Cortex of kidney (tissue), 1 donor: ENCODE results near the gene UGT1A1.

ENCODE experiments used
- DNase-seq: peaks from one replicate; lab custom pipeline; 2025; lab: John Stamatoyannopoulos, UW

Gene UGT1A1

DNA sequence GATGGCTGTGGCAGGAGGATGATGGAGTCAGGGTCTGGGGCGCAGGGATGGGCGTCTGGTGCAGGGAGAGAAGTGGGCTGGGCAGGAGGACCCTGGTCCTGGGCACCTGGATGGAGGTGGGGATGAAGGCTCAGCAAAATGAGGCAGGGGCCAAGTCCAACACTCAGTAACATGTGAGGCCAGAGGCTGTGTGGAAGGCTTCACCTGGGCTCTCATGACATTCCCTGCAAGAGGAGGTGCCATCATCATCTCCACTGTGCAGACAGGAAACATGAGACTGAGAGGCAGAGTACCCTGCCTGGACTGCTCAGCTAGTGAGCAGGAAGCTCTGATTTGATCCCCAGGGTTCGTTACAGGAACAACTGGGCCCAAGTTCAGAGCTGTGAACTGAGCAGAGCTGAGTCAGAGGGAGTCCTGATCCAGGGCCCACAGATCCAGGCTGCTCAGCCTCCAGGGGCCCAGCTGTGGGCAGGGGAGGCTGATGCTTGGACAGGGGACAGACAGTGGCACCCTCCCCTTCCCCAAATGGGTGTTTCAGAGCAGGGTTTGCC lies 57.4 kb downstream of the UGT1A1 start:
- no peak for DNase-seq

DNA sequence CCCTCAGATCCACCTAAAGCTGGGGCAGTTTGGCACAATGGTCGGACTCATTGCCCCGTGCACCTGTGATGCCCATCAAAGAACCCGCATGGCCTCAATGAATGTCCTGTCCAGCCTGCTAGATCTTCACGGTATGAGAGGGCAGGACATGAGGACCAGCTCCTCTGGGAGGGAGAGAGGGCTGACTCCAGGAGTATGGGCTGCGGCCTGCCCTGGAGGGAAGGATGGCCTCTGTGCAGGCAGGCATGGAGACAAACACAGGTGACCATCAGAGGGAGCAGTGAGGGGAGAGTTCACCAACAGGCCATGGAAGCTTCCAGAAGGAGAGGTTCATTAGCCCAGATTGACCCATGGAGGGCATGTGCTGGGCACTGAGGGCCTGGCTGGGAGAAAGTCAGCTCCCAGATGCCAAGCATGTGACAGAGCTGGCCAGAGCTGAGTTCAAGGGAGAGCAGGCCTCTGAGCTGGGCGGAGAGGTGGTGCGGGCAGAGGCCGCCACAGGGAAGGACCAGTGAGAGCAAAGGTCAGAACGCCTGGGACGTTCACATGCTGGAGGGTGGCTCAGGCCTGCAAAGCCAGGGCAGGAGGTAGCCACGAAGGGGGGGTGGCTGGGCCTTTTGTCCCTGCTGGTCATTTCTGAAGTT lies 58.0 kb downstream of the UGT1A1 start:
- no peak for DNase-seq

DNA sequence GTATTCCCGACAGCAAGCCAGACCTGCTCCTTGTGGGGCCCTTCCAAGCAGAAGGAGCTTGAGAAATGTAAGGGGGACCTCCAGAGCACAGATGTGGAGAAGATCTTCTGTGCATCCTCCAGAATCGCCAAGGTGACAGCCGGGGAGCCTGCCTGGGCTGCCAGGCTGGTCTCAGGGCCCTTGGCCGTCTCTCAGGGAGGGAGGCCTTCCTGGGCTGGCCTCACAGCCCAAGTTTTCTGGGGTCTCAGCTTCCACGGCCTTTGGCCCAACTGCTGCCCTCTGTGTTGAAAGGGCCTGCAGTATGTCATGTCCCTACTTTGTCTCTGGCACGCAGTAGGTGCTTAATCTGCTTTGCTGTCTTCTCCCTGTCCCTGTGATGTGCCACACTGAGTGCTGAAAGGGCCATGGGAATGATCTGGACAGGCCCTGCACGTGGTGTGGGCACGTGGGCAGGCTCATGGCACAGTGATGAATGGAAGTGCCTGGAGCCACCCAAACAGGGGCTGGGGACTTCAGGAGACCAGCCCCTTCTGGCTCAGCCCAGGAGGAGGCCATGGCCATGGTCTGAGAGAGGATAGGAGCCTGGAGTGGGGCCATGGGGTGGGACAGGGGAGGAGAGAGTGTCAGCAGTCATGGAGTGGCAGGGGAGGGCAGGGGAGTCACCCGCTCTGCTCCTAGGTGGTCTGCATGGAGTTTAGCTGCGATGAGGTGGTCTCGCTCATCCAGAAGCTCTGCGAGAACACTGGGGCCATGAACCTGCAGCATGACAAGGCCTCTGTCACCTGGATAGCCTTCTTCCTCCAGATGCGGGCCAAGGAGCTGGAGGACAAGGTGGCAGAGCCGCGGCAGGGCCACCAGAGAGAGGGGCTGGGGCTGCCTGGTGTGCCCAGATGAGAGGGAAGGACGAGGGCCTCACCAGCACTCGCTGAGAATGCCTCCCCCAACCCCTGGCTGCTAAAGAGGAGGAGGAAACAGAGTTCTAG lies 58.9 kb downstream of the UGT1A1 start:
- no peak for DNase-seq

DNA sequence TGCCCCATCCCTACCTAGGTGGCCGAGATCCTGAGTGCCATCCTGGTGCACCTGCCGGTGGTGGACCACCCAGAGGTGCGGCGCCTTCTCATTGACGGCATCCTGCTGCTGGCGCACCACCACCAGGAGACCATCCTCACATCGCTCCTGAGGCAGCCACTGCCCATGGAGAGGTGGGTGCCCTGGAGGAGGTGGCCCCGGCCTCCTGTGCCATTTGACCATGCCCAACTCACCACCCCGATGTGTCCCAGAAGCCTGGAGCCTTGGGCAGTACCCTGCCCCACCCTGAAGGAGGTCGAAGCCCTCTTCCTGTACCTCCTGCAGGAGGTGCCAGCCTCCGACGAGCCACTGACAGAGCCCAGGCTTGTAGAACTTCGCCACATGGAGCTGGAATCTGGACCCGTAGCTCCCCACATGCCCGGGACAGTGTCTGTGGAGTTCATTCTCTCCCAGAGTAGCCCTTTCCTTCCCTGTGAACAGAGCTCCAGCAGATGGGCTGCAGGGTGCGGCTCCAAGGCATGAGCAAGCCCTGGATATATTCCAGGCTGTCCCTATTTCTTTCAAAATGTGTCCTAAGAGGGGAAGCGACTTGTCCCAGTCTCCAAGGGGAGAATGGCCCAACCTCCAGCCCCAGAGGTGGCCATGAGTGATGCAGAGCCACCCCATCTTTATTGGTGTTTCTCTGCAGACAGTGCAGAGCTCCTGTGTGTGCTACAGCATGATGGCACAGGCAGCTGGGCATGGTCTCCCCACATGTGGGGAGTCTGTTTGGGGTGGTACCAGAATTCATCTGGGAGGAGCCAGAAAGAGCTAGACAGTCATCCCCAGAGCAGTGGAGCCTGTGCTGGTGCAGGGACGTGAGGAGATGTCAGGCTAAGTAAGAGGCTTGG lies 60.1 kb downstream of the UGT1A1 start:
- no peak for DNase-seq

DNA sequence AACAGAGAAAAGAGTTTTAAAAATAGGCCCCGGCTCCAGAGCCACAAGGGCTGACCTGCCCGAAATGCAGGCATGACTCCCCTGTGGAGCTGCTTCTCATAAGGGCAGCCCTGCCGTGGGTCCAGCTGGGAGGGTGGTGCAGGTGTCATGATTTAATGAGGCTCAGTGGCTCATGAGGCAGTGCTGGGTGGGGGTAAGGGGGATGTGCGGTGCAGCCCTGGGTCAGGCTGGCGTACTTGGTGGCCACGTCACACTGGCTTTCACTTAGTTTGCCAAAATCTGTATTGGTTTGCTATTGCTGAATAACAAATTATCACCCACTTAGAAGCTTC lies 60.7 kb downstream of the UGT1A1 start:
- DNase-seq = no peak

DNA sequence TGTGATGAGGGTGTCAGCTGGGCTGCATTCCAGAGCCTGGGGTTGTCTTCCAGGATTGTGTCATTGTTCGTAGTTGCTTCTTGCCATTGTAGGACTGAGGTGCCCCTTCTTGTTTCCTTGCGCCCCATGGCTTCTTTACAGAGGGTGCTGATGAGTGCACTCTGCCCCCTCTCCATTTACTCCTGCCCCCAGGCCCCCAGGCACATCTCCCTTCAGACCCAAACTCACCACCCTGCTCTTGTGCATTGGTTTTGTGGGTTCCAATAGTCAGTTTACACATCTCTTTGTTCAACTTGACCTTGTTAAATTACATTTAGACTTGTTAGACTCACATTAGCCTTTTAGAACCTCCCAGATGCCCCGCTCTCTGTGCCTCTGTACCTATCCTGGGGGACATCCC lies 61.1 kb downstream of the UGT1A1 start:
- DNase-seq = no peak

DNA sequence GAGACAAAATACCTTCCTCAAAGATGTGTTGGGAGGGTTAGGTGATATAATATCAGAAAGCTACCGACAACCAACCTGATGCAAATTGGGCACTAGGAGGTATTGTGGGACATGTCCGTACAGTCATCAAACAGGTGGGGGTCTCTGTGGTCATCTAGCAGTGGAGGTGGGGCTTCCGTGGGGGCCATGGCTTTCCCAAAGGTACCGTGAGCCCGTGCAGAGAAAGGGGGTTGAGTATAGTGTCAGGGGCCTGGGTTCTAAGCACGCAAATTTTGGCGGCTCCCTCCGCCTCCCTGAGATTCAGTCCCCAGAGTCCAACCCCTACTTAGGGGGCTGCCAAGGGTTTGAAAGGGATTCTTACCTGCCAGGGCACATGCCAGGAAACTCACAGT lies 61.6 kb downstream of the UGT1A1 start:
- DNase-seq = no peak

DNA sequence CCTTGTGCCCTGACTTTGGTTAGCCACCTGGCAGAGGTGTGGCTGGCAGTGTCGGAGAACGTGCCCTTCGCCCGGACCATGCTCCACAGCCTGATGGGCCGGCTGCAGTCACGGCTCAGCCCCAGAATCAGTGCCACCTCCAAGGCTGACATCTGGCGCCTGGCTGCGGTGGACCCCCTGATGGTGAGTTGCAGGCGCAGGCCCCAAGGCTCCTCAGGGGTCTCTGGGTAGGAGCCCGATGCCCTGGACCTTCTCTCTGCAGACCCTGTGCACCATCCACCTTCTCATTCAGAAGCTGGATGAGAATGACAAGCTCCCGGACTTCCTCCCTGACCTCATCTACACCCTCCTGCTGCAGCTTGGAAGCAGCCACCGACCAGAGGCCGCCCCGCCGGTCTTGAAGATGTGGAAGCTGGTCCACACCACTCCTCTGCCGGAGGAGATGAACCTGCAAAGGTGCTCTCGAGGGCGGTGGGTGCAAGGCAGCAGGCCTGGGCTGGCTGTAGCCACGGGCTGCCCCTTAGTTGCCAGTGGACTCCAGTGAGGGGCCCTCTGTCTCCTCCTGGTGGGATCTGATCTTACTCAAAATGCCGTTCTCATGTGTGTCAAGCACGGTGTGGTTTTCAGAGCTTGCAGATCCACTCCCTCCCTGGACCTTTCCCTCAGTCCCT lies 62.2 kb downstream of the UGT1A1 start:
- no peak for DNase-seq
